Measurements from ENCODE around the gene FILIP1L. TPM values are rescaled to one million over a fixed set of nuclear protein-coding genes. Genes with fewer than 3 reads are reported as not detected.
A peak's percentile ranks its signal among the peaks of the same experiment; 100 is the strongest.

Gene FILIP1L
- total RNA-seq, 1 experiment from 2014 or later: 0.07 TPM

- Histone ChIP-seq H4K20me1 (ENCODE audit: control insufficient read depth, insufficient read depth, insufficient read length) (no peaks in the 10 kb centered on the region), H3K14ac (ENCODE audit: insufficient read depth, low read length) (no peak overlapping the region), H2BK20ac (ENCODE audit: low read depth, low read length, poor library complexity, severe bottlenecking) (no peak overlapping the region), H2BK12ac (ENCODE audit: insufficient read length, low read depth, low read length) (no peak overlapping the region), H2BK5ac (ENCODE audit: insufficient read length, low read length) (no peak overlapping the region), H4K5ac (ENCODE audit: insufficient read length, low read depth, low read length) (no peak overlapping the region), H3K27ac (ENCODE audit: insufficient read length, low read depth, low read length) (no peak overlapping the region), H2AK5ac (ENCODE audit: insufficient read length, low read length) (no peak overlapping the region), H3K4ac (ENCODE audit: low read depth, low read length) (no peak overlapping the region), H3K27me3 (ENCODE audit: insufficient read depth, low read length) (no peaks in the 10 kb centered on the region), H3K56ac (ENCODE audit: insufficient read length, low read depth, low read length) (no peak overlapping the region), H4K8ac (replicated peaks; ENCODE audit: insufficient read length, low read depth, low read length) (peak overlapping the region; percentile 6), H3K4me1 (ENCODE audit: insufficient read depth, low read length) (no peaks in the 10 kb centered on the region), H3K23ac (ENCODE audit: insufficient read length, low read depth, low read length) (no peak overlapping the region), H3K79me1 (ENCODE audit: insufficient read depth, low read depth, low read length, poor library complexity, severe bottlenecking) (no peaks in the 10 kb centered on the region), H3K9ac (ENCODE audit: extremely low read depth, insufficient read length, low read length) (no peak overlapping the region), H3K9me3 (ENCODE audit: control insufficient read depth, low read depth, low read length) (no peaks in the 10 kb centered on the region), H3T11ph (ENCODE audit: low read length) (no peak overlapping the region), H2BK15ac (ENCODE audit: low read depth, low read length) (no peak overlapping the region), H3K18ac (ENCODE audit: insufficient read length, low read depth, low read length) (no peak overlapping the region), H4K91ac (ENCODE audit: insufficient read length, low read depth, low read length) (no peak overlapping the region), H3K79me2 (ENCODE audit: insufficient read depth, low read length) (no peaks in the 10 kb centered on the region), H2BK120ac (ENCODE audit: low read depth, low read length, poor library complexity, severe bottlenecking) (no peak overlapping the region), H3K4me2 (ENCODE audit: insufficient read depth, insufficient read length, low read length) (no peak overlapping the region), H3K23me2 (ENCODE audit: insufficient read length, low read depth, low read length, poor library complexity, severe bottlenecking) (no peaks in the 10 kb centered on the region), H2AFZ (ENCODE audit: low read length) (no peak overlapping the region)
- H3K9me3 Mint-ChIP-seq: no peaks in the 10 kb centered on the region
- DNase-seq: no peak
- no peaks in the 10 kb centered on the region for H3K36me3 Mint-ChIP-seq (ENCODE audit: insufficient read depth in 1 of 3, low read depth in 3 of 3)
- no peak overlapping the region for H3K4me3 Mint-ChIP-seq
- WGBS (ENCODE audit: extremely low coverage, insufficient read length, low lambda C conversion rate): no CpG with 5 or more reads among the region's 2 CpGs
- H3K27ac Mint-ChIP-seq: no peak overlapping the region
- H3K27me3 Mint-ChIP-seq (ENCODE audit: low read depth): no peaks in the 10 kb centered on the region
- peaks cover 7% of the 10 kb centered on the region in 2 experiments for H3K4me1 Mint-ChIP-seq
- TF ChIP-seq CTCF (conservative IDR thresholded peaks at IDR 0.05): no peak
These were observed 13.5 kb upstream of the FILIP1L start for GRCh38 chr3:100127792-100128191.
